ENCODE data around the gene ACTA1.

Gene ACTA1

DNA sequence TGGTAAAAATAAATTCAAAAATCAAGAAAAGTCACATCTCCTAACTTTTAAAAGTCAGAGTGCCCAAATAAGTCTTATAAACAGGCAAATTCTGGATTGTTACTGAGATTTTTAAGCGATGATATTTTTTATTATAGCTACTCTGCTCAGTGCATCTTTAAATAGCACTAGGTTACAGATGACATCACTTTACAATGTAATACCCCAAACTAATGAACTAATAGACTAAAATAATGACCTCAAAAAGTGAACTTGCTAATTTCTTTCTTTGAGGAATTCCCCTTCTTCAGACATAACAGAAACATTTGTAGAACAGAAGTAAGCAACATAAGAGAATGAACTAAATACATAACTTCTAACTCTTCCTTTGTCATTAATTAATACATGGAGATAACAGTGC, 33.0 kb upstream of the ACTA1 start:
- Histone ChIP-seq H3K4me2 (no peak overlapping the region), H4K20me1 (ENCODE audit: insufficient read depth) (no peaks in the 10 kb centered on the region), H2AFZ (ENCODE audit: low read depth) (no peak overlapping the region), H3K4me1 (ENCODE audit: low read depth, poor library complexity, severe bottlenecking) (peaks cover 6% of the 10 kb centered on the region), H3K4me3 (IDR thresholded peaks at IDR 0.05; ENCODE audit: insufficient read depth, low read depth, low read length) (no peak overlapping the region), H3K36me3 (ENCODE audit: insufficient read depth) (peaks cover 3% of the 10 kb centered on the region; the same call in 1 of the 2 replicates), H3K27me3 (ENCODE audit: insufficient read depth, low read depth) (no peaks in the 10 kb centered on the region), H3K9ac (no peak overlapping the region), H3K79me2 (ENCODE audit: insufficient read depth, low read depth) (no peaks in the 10 kb centered on the region), H3K27ac (no peak overlapping the region)
- no peak for TF ChIP-seq CTCF (conservative IDR thresholded peaks at IDR 0.05; ENCODE audit: low read depth, low read length)

GRCh38 chr1:229464672-229465071, 30.8 kb upstream of the ACTA1 start:
- H3K27ac ChIP-seq = no peak overlapping the region
- no peaks in the 10 kb centered on the region for H4K20me1 ChIP-seq (ENCODE audit: insufficient read depth)
- H2AFZ ChIP-seq (ENCODE audit: low read depth) = no peak overlapping the region
- no peak overlapping the region for H3K4me2 ChIP-seq
- TF ChIP-seq CTCF (conservative IDR thresholded peaks at IDR 0.05; ENCODE audit: low read depth, low read length) = no peak
- no peaks in the 10 kb centered on the region for H3K79me2 ChIP-seq (ENCODE audit: insufficient read depth, low read depth)
- no peak overlapping the region for H3K9ac ChIP-seq
- H3K27me3 ChIP-seq (ENCODE audit: insufficient read depth, low read depth) = no peaks in the 10 kb centered on the region
- H3K4me1 ChIP-seq (ENCODE audit: low read depth, poor library complexity, severe bottlenecking) = peaks cover 6% of the 10 kb centered on the region
- H3K36me3 ChIP-seq (ENCODE audit: insufficient read depth) = peaks cover 3% of the 10 kb centered on the region; the same call in 1 of the 2 replicates
- H3K4me3 ChIP-seq (IDR thresholded peaks at IDR 0.05; ENCODE audit: insufficient read depth, low read depth, low read length) = no peak overlapping the region

DNA sequence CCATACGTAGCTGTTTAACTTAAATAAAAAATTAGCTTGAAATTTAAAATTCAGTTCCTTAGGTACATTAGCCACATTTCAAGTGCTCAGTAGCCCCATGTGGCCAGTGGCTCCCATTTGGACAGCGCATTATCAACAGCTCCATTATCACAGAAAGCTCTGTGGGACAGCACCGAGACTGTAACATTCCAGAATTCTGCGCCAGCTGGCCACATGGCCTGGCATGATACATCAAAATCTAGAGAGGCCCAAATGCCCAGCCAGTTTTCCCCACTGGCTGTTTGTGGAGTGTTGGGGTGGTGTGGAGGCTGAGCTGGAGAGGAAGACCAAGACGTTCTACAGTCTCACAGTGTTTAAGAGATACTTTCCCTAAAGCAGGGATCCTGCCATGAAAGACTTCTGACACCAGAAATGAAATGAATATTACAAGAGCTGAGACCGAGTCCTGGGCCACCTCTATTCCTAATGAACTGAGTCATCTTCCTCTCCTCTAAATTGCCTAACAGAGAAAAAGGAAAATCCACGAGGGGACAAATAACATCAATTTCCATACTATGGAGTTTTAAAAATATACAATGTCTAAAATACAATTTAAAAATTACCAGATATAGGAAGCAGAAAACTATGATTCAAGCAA, 27.3 kb upstream of the ACTA1 start:
- H3K4me1 ChIP-seq (ENCODE audit: low read depth, poor library complexity, severe bottlenecking) = peaks cover 4% of the 10 kb centered on the region
- H3K4me2 ChIP-seq = no peak overlapping the region
- H4K20me1 ChIP-seq (ENCODE audit: insufficient read depth) = no peaks in the 10 kb centered on the region
- H3K9ac ChIP-seq = no peak overlapping the region
- TF ChIP-seq CTCF (conservative IDR thresholded peaks at IDR 0.05; ENCODE audit: low read depth, low read length) = no peak
- H3K36me3 ChIP-seq (ENCODE audit: insufficient read depth) = peaks cover 3% of the 10 kb centered on the region; the same call in 1 of the 2 replicates
- no peak overlapping the region for H3K4me3 ChIP-seq (IDR thresholded peaks at IDR 0.05; ENCODE audit: insufficient read depth, low read depth, low read length)
- H3K27me3 ChIP-seq (ENCODE audit: insufficient read depth, low read depth) = no peaks in the 10 kb centered on the region
- no peaks in the 10 kb centered on the region for H3K79me2 ChIP-seq (ENCODE audit: insufficient read depth, low read depth)
- H3K27ac ChIP-seq = no peak overlapping the region
- H2AFZ ChIP-seq (ENCODE audit: low read depth) = no peak overlapping the region

- Histone ChIP-seq H3K27me3 (ENCODE audit: insufficient read depth, low read depth) (no peaks in the 10 kb centered on the region), H3K79me2 (ENCODE audit: insufficient read depth, low read depth) (no peaks in the 10 kb centered on the region), H3K4me3 (IDR thresholded peaks at IDR 0.05; ENCODE audit: insufficient read depth, low read depth, low read length) (no peak overlapping the region), H3K9ac (no peak overlapping the region), H4K20me1 (ENCODE audit: insufficient read depth) (no peaks in the 10 kb centered on the region), H3K4me1 (ENCODE audit: low read depth, poor library complexity, severe bottlenecking) (peaks cover 8% of the 10 kb centered on the region), H3K36me3 (ENCODE audit: insufficient read depth) (peaks cover 3% of the 10 kb centered on the region; the same call in 1 of the 2 replicates), H3K27ac (no peak overlapping the region), H2AFZ (ENCODE audit: low read depth) (no peak overlapping the region), H3K4me2 (no peak overlapping the region)
- no peak for TF ChIP-seq CTCF (conservative IDR thresholded peaks at IDR 0.05; ENCODE audit: low read depth, low read length)
Observed at GRCh38 chr1:229459815-229460214, 25.9 kb upstream of the ACTA1 start.

Data from KMS-11 (cell line).